Activated CD4-positive, alpha-beta T cell treated with anti-CD3 and anti-CD28 coated beads, Interleukin-2, amount 10 ng/mL, durations not matched to agents 7 days and 5 days (primary cell): Measurements from ENCODE around the gene CCL27. TPM values are rescaled to one million over a fixed set of nuclear protein-coding genes. Genes with fewer than 3 reads are reported as not detected.
A peak's percentile ranks its signal among the peaks of the same experiment; 100 is the strongest.
"Not testable (repeated sequence)": the region's sequence is repeated elsewhere in the genome, so short reads cannot be mapped to it uniquely, and the experiment has no call there.

Experiments
- CTCF ChIA-PET: fragments of 350-600 bp; sonication (Branson Sonifier 250); formaldehyde crosslinking; loops from one replicate; lab custom pipeline; 2021; ENCODE audit warnings: antibody characterized with exemption; lab: Charles Lee
- POLR2A ChIA-PET: fragments of 350-600 bp; sonication (Branson Sonifier 250); formaldehyde crosslinking; loops from one replicate; lab custom pipeline; 2021; ENCODE audit warnings: antibody characterized with exemption; lab: Charles Lee
- DNase-seq: peaks from one replicate; pipeline ENCODE4 v3.0.0-alpha.2; 2020
- H3K27ac Mint-ChIP-seq: one replicate; pipeline ENCODE4 v1.8.0; 2021; ENCODE audit warnings: mild to moderate bottlenecking, moderate library complexity, mixed read lengths
- H3K27me3 Mint-ChIP-seq: one replicate; pipeline ENCODE4 v1.8.0; 2021; ENCODE audit warnings: mixed read lengths
- H3K36me3 Mint-ChIP-seq: one replicate; pipeline ENCODE4 v1.8.0; 2021; ENCODE audit warnings: low read depth, mixed read lengths
- H3K4me1 Mint-ChIP-seq: one replicate; pipeline ENCODE4 v1.8.0; 2021; ENCODE audit warnings: mixed read lengths
- H3K4me3 Mint-ChIP-seq: one replicate; pipeline ENCODE4 v1.8.0; 2021; ENCODE audit warnings: mild to moderate bottlenecking, moderate library complexity, mixed read lengths
- H3K9me3 Mint-ChIP-seq: one replicate; pipeline ENCODE4 v1.8.0; 2021; ENCODE audit warnings: mixed read lengths
- total RNA-seq, 2 experiments: library from RNA; stranded (reverse); gene quantifications; one replicate each; pipeline ENCODE4 v1.2.3, GENCODE V29; 2021

CCL27 gene
- total RNA-seq, 2 experiments from 2014 or later, result not detected

- CTCF ChIA-PET, result interaction anchor here (0.6 to 1.6 kb wide), 6 partner anchors 11 to 277 kb away, joined by 3 to 8 read pairs (median 4); no protein-coding TSS in a partner anchor
- POLR2A ChIA-PET, result no interaction called here
Observed at GRCh38 chr9:34644766-34645314, 17.6 kb downstream of the CCL27 start.

GRCh38 chr9:34642679-34643078 is 19.8 kb downstream of the CCL27 start:
- Mint-ChIP-seq H3K27me3 (no peaks in the 10 kb centered on the region), H3K36me3 (peaks cover 8% of the 10 kb centered on the region), H3K9me3 (no peaks in the 10 kb centered on the region), H3K27ac (no peak overlapping the region), H3K4me1 (peaks cover 26% of the 10 kb centered on the region), H3K4me3 (no peak overlapping the region)
- no peak for DNase-seq
- CTCF ChIA-PET, result interaction anchor here (0.9 to 1.5 kb wide), 3 partner anchors 8 to 23 kb away, joined by 4 to 10 read pairs (median 6); no protein-coding TSS in a partner anchor
- POLR2A ChIA-PET, result no interaction called here

More at GRCh38 chr9:34644766-34645314, 17.6 kb downstream of the CCL27 start:
- Mint-ChIP-seq H3K36me3 (peaks cover 30% of the 10 kb centered on the region), H3K4me3 (no peak overlapping the region), H3K27me3 (no peaks in the 10 kb centered on the region), H3K9me3 (no peaks in the 10 kb centered on the region), H3K27ac (no peak overlapping the region), H3K4me1 (peaks cover 35% of the 10 kb centered on the region)
- no peak for DNase-seq

- H3K4me3 Mint-ChIP-seq, result peak overlapping the region; percentile 90
- CTCF ChIA-PET, result interaction anchor here (7.3 to 7.5 kb wide), 2 partner anchors 17 to 27 kb away, joined by 60 to 82 read pairs; partner anchors contain the start of genes DCTN3 and RPP25L
- H3K4me1 Mint-ChIP-seq, result peaks cover 32% of the 10 kb centered on the region
- peaks cover 15% of the 10 kb centered on the region for H3K36me3 Mint-ChIP-seq
- H3K27ac Mint-ChIP-seq, POLR2A ChIA-PET, DNase-seq, H3K9me3 Mint-ChIP-seq, H3K27me3 Mint-ChIP-seq: not testable (repeated sequence)
Observed at GRCh38 chr9:34639322-34639721, 23.1 kb downstream of the CCL27 start.

GRCh38 chr9:34638138-34638445 is 24.4 kb downstream of the CCL27 start:
- DNase-seq, result no peak
- Mint-ChIP-seq H3K4me3 (peak overlapping the region; percentile 90), H3K9me3 (no peaks in the 10 kb centered on the region), H3K27me3 (no peaks in the 10 kb centered on the region), H3K36me3 (peaks cover 15% of the 10 kb centered on the region), H3K4me1 (peaks cover 39% of the 10 kb centered on the region), H3K27ac (peak overlapping the region; percentile 93)
- CTCF ChIA-PET, result interaction anchor here (0.6 to 7.5 kb wide), 10 partner anchors 9 to 63 kb away, joined by 3 to 82 read pairs (median 7); partner anchors contain the start of genes DCTN3, GALT and RPP25L
- POLR2A ChIA-PET, result interaction anchor here (1.3 to 2.0 kb wide), 2 partner anchors 9 to 18 kb away, joined by 3 to 8 read pairs; partner anchors contain the start of gene DCTN3

GRCh38 chr9:34637356-34638137 is 24.9 kb downstream of the CCL27 start, which contains the start of gene SIGMAR1:
TSS of gene SIGMAR1 (minus strand) at chr9:34637787. CDS start at chr9:34637697, 90 bp downstream.
- H3K27me3 Mint-ChIP-seq, result no peaks in the 10 kb centered on the region
- CTCF ChIA-PET, result interaction anchor here (0.6 to 7.5 kb wide), 13 partner anchors 9 to 64 kb away, joined by 3 to 82 read pairs (median 4); partner anchors contain the start of genes DCTN3, GALT and RPP25L

GRCh38 chr9:34636791-34637355 is 25.6 kb downstream of the CCL27 start:
- Mint-ChIP-seq H3K4me3 (peak overlapping the region; percentile 90), H3K9me3 (no peaks in the 10 kb centered on the region), H3K36me3 (peaks cover 15% of the 10 kb centered on the region), H3K27me3 (no peaks in the 10 kb centered on the region), H3K4me1 (peaks cover 39% of the 10 kb centered on the region), H3K27ac (peak overlapping the region; percentile 85)
- DNase-seq, result no peak
- ChIA-PET CTCF (interaction anchor here (0.6 to 7.5 kb wide), 6 partner anchors 10 to 24 kb away, joined by 3 to 82 read pairs (median 18); partner anchors contain the start of genes DCTN3, GALT and RPP25L), POLR2A (interaction anchor here (0.6 to 2.0 kb wide), 3 partner anchors 10 to 479 kb away, joined by 3 to 8 read pairs (median 3); partner anchors contain the start of gene DCTN3)

More at GRCh38 chr9:34637356-34638137, 24.9 kb downstream of the CCL27 start, which contains the start of gene SIGMAR1:
- H3K4me1 Mint-ChIP-seq, result peaks cover 39% of the 10 kb centered on the region
- peaks cover 15% of the 10 kb centered on the region for H3K36me3 Mint-ChIP-seq
- peak within 1 kb of the TSS; percentile 90 for H3K4me3 Mint-ChIP-seq
- POLR2A ChIA-PET, result interaction anchor here (0.6 to 2.0 kb wide), 3 partner anchors 10 to 18 kb away, joined by 3 to 8 read pairs (median 3); partner anchors contain the start of gene DCTN3
- peak; percentile 94 for DNase-seq
- H3K27ac Mint-ChIP-seq, result peak within 1 kb of the TSS; percentile 93
- no peaks in the 10 kb centered on the region for H3K9me3 Mint-ChIP-seq

GRCh38 chr9:34635556-34635955 is 26.9 kb downstream of the CCL27 start:
- Mint-ChIP-seq H3K4me1 (peaks cover 39% of the 10 kb centered on the region), H3K4me3 (peak overlapping the region; percentile 58), H3K36me3 (peaks cover 15% of the 10 kb centered on the region), H3K9me3 (no peaks in the 10 kb centered on the region), H3K27ac (peak overlapping the region; percentile 51), H3K27me3 (peaks cover 3% of the 10 kb centered on the region)
- DNase-seq, result no peak
- POLR2A ChIA-PET, result interaction anchor here (0.9 kb wide), 1 partner anchor 15 kb away, joined by 4 read pairs; the partner anchor contains the start of gene DCTN3
- CTCF ChIA-PET, result interaction anchor here (0.6 to 7.5 kb wide), 5 partner anchors 11 to 481 kb away, joined by 3 to 82 read pairs (median 17); partner anchors contain the start of genes DCTN3, GALT and RPP25L

- CTCF ChIA-PET, result interaction anchor here (0.8 to 7.5 kb wide), 15 partner anchors 8 to 261 kb away, joined by 3 to 82 read pairs (median 6); partner anchors contain the start of genes DCTN3, GALT and RPP25L
- DNase-seq, result no peak
- H3K27me3 Mint-ChIP-seq, result peaks cover 12% of the 10 kb centered on the region
- H3K36me3 Mint-ChIP-seq, result peaks cover 15% of the 10 kb centered on the region
- peak overlapping the region; percentile 42 for H3K27ac Mint-ChIP-seq
- no peaks in the 10 kb centered on the region for H3K9me3 Mint-ChIP-seq
- H3K4me1 Mint-ChIP-seq, result peaks cover 39% of the 10 kb centered on the region
- POLR2A ChIA-PET, result interaction anchor here (0.9 to 1.2 kb wide), 2 partner anchors 14 to 17 kb away, joined by 3 to 4 read pairs; partner anchors contain the start of gene DCTN3
- H3K4me3 Mint-ChIP-seq, result no peak overlapping the region
Observed at GRCh38 chr9:34634551-34635248, 27.8 kb downstream of the CCL27 start.

GRCh38 chr9:34633851-34634550 is 28.5 kb downstream of the CCL27 start:
- H3K4me1 Mint-ChIP-seq, result peaks cover 42% of the 10 kb centered on the region
- ChIA-PET CTCF (interaction anchor here (0.6 to 7.5 kb wide), 21 partner anchors 9 to 451 kb away, joined by 3 to 82 read pairs (median 4); partner anchors contain the start of genes DCTN3, GALT and RPP25L), POLR2A (interaction anchor here (1.0 to 1.2 kb wide), 2 partner anchors 14 to 16 kb away, joined by 3 read pairs; no protein-coding TSS in a partner anchor)

GRCh38 chr9:34633166-34633565 is 29.3 kb downstream of the CCL27 start:
- H3K27me3 Mint-ChIP-seq, result peaks cover 24% of the 10 kb centered on the region
- no peak for DNase-seq
- no peaks in the 10 kb centered on the region for H3K9me3 Mint-ChIP-seq
- ChIA-PET POLR2A (interaction anchor here (1.0 to 1.2 kb wide), 2 partner anchors 14 to 16 kb away, joined by 3 read pairs; no protein-coding TSS in a partner anchor), CTCF (interaction anchor here (0.6 to 7.5 kb wide), 15 partner anchors 10 to 450 kb away, joined by 3 to 82 read pairs (median 5); partner anchors contain the start of genes DCTN3 and RPP25L)
- H3K4me3 Mint-ChIP-seq, result no peak overlapping the region
- H3K27ac Mint-ChIP-seq, result no peak overlapping the region
- peaks cover 16% of the 10 kb centered on the region for H3K36me3 Mint-ChIP-seq
- H3K4me1 Mint-ChIP-seq, result peaks cover 39% of the 10 kb centered on the region

More at GRCh38 chr9:34633851-34634550, 28.5 kb downstream of the CCL27 start:
- peaks cover 15% of the 10 kb centered on the region for H3K36me3 Mint-ChIP-seq
- peak; percentile 83 for DNase-seq
- H3K27me3 Mint-ChIP-seq, result peaks cover 19% of the 10 kb centered on the region
- no peaks in the 10 kb centered on the region for H3K9me3 Mint-ChIP-seq
- H3K27ac Mint-ChIP-seq, result no peak overlapping the region
- no peak overlapping the region for H3K4me3 Mint-ChIP-seq
